ELR (cell line): Measurements from ENCODE around the gene TSKU.

Source experiments
- DNase-seq: peaks from one replicate; pipeline ENCODE4 v3.0.0-alpha.2; 2015; ENCODE audit warnings: low read depth

Gene TSKU

GRCh38 chr11:76752321-76753143, 30.6 kb upstream of the TSKU start:
- DNase-seq = peak; percentile 82

- no peak for DNase-seq
Measured at GRCh38 chr11:76753449-76753848, 29.7 kb upstream of the TSKU start.

- no peak for DNase-seq
Measured at GRCh38 chr11:76753950-76754349, 29.2 kb upstream of the TSKU start.

GRCh38 chr11:76756341-76756741, 26.8 kb upstream of the TSKU start:
- DNase-seq = no peak

- no peak for DNase-seq
Measured at GRCh38 chr11:76758311-76758710, 24.8 kb upstream of the TSKU start.

GRCh38 chr11:76759092-76759491, 24.1 kb upstream of the TSKU start:
- no peak for DNase-seq

GRCh38 chr11:76759517-76759916, 23.6 kb upstream of the TSKU start:
- DNase-seq = no peak

GRCh38 chr11:76760236-76760635, 22.9 kb upstream of the TSKU start:
- DNase-seq = no peak

GRCh38 chr11:76761718-76762355, 21.3 kb upstream of the TSKU start:
- DNase-seq = no peak

- DNase-seq = no peak
Measured at GRCh38 chr11:76762356-76762752, 20.8 kb upstream of the TSKU start.

- DNase-seq = no peak
Measured at GRCh38 chr11:76762867-76763572, 20.1 kb upstream of the TSKU start.

- peak; percentile 89 for DNase-seq
Measured at GRCh38 chr11:76763573-76764346, 19.4 kb upstream of the TSKU start.

GRCh38 chr11:76764941-76765665, 18.1 kb upstream of the TSKU start:
- no peak for DNase-seq

GRCh38 chr11:76765863-76766350, 17.2 kb upstream of the TSKU start:
- DNase-seq = no peak

- DNase-seq = no peak
Measured at GRCh38 chr11:76766521-76766920, 16.6 kb upstream of the TSKU start.

GRCh38 chr11:76767659-76768058, 15.5 kb upstream of the TSKU start:
- no peak for DNase-seq

- DNase-seq = no peak
Measured at GRCh38 chr11:76768088-76768908, 14.9 kb upstream of the TSKU start.

- DNase-seq = peak; percentile 23
Measured at GRCh38 chr11:76768909-76769560, 14.1 kb upstream of the TSKU start.

GRCh38 chr11:76769645-76770586, 13.2 kb upstream of the TSKU start:
- peak; percentile 53 for DNase-seq
